GM19043 (cell line): ENCODE measurements around the gene TREX2.

Source experiments
- ATAC-seq: cut with Tn5 transposase; IDR thresholded peaks from one replicate; pipeline ENCODE4 v1.9.1; 2021; ENCODE audit warnings: low read depth; ENCODE audit not compliant: unreplicated experiment

The TREX2 gene

GRCh38 chrX:153457136-153457825 is 11.4 kb upstream of the TREX2 start:
- ATAC-seq = no peak

GRCh38 chrX:153456704-153457103 is 10.8 kb upstream of the TREX2 start:
- no peak for ATAC-seq

GRCh38 chrX:153456161-153456560 is 10.3 kb upstream of the TREX2 start:
- no peak for ATAC-seq

- no peak for ATAC-seq
These were observed 9.7 kb upstream of the TREX2 start for GRCh38 chrX:153455571-153455970.

- ATAC-seq = no peak
These were observed 9.2 kb upstream of the TREX2 start for GRCh38 chrX:153454901-153455550.

- no peak for ATAC-seq
These were observed 5.1 kb upstream of the TREX2 start for GRCh38 chrX:153450949-153451277.

- ATAC-seq = no peak
These were observed 4.5 kb upstream of the TREX2 start for GRCh38 chrX:153450114-153450948.

GRCh38 chrX:153449368-153450113 is 3.7 kb upstream of the TREX2 start:
- no peak for ATAC-seq

GRCh38 chrX:153448556-153449367 is 2.9 kb upstream of the TREX2 start:
- ATAC-seq = no peak

- no peak for ATAC-seq
These were observed 1.7 kb upstream of the TREX2 start for GRCh38 chrX:153447581-153447960.

- ATAC-seq = no peak
These were observed 1.2 kb upstream of the TREX2 start for GRCh38 chrX:153446950-153447580.

GRCh38 chrX:153446636-153446936 is 730 bp upstream of the TREX2 start:
- ATAC-seq = no peak

GRCh38 chrX:153445106-153445855 is 575 bp downstream of the TREX2 start:
- no peak for ATAC-seq

GRCh38 chrX:153444333-153445011 is 1.4 kb downstream of the TREX2 start:
- no peak for ATAC-seq

- ATAC-seq = no peak
These were observed 2.2 kb downstream of the TREX2 start for GRCh38 chrX:153443476-153444332.

- ATAC-seq = no peak
These were observed 3.4 kb downstream of the TREX2 start for GRCh38 chrX:153442463-153442862.

- no peak for ATAC-seq
These were observed 3.9 kb downstream of the TREX2 start for GRCh38 chrX:153441981-153442380.

- ATAC-seq = no peak
These were observed 4.6 kb downstream of the TREX2 start for GRCh38 chrX:153441296-153441695.
